SJSA1 (cell line): ENCODE data around the gene EFCAB10. TPM values are rescaled to one million over a fixed set of nuclear protein-coding genes. Genes with fewer than 3 reads are reported as not detected.

ENCODE experiments used
- DNase-seq, 2 experiments: peaks; one replicate each; pipeline ENCODE4 v3.0.0-alpha.2; 2015 to 2020; ENCODE audit warnings: low spot score in 2 of 2, low read depth in 1 of 2
- H3K27ac ChIP-seq: fragments of 250-450 bp; sonication (Bioruptor Pico); 2 replicates; pipeline ENCODE4 v1.5.1; 2020; ENCODE audit warnings: mild to moderate bottlenecking, moderate library complexity
- H3K27me3 ChIP-seq: fragments of 250-450 bp; sonication (Bioruptor Pico); replicated peaks from 2 replicates; pipeline ENCODE4 v1.5.1; 2020; ENCODE audit warnings: mild to moderate bottlenecking, moderate library complexity
- H3K36me3 ChIP-seq: fragments of 250-450 bp; sonication (Bioruptor Pico); 2 replicates; pipeline ENCODE4 v1.5.1; 2020; ENCODE audit warnings: mild to moderate bottlenecking
- H3K4me1 ChIP-seq: fragments of 250-450 bp; sonication (Bioruptor Pico); replicated peaks from 2 replicates; pipeline ENCODE4 v1.6.1; 2021; ENCODE audit warnings: mild to moderate bottlenecking
- H3K4me3 ChIP-seq: fragments of 250-450 bp; sonication (Bioruptor Pico); 2 replicates; pipeline ENCODE4 v1.5.1; 2020; ENCODE audit warnings: mild to moderate bottlenecking
- H3K9me3 ChIP-seq: fragments of 250-450 bp; sonication (Bioruptor Pico); replicated peaks from 2 replicates; pipeline ENCODE4 v1.5.1; 2020; ENCODE audit warnings: mild to moderate bottlenecking
- total RNA-seq: library from RNA; depleted of rRNA; stranded (reverse); fragments of >200 nt; shearing (Covaris generic); gene quantifications from 2 replicates; pipeline ENCODE4 v1.2.3, GENCODE V29; 2014

Gene EFCAB10
- total RNA-seq, 1 experiment from 2014 or later: not detected

DNA sequence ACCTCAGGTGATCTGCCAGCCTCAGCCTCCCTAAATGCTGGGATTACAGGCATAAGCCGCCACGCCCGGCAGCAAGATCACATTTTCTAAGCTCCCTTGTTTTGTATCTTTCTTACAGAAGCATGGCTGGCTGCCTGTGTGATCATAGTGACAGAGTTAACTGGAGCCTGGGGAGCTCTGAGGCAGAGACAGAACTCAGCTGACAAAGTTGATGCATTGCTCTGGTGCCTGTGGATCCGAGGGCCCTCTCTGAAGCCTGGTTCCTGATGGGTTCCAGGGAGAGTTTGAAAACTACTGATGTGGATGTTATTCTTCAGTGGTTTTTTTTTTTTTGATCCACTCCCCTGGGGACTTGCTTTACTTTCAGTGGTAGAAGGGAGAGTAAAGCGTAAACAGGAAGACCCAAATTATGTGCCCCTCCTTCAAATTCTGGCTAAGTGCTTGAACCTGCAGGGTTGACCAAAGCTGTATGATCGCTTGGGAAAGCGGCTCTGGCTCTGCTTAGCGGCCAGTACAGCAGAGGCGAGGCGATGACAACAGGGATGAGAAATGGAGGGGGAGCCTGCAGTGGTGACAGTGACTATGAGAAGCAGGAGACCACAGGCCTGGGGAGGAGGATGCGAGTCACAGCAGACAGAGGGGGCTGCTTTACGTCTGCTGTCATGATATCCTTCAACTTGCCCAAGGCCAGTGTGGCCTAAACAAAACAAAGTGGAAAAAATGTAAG lies 6.8 kb upstream of the EFCAB10 start:
- DNase-seq: no peak

DNA sequence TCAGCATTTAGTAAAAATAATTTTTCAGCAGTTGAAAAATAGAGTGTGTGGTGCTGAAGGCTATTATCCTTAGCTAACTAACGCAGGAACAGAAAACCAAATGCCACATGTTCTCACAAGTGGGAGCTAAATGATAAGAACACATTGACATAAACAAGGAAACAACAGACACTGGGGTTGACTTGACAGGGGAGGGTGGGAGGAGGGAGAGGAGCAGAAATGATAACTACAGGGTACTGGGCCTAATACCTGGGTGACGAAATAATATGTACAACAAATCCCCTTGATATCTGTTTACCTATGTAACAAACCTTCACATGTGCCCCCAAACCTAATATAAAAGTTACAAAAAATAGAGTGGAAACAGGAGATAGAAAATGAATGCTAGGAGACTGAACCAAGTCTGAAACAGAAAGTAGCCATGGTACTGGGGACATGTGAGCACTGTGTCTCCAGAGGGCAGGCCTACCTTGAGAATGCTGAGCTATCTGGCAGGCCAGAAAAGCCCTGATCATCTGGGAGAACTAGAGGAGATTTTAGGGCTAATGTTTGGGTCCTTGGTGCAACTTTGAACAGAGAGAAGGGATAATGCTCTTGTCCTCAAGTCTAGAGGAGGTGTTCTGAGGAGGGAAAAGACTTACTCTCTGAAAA lies 4.7 kb upstream of the EFCAB10 start:
- no peak for DNase-seq
- H3K27me3 ChIP-seq: no peaks in the 10 kb centered on the region
- no peaks in the 10 kb centered on the region for H3K36me3 ChIP-seq
- no peaks in the 10 kb centered on the region for H3K4me1 ChIP-seq
- no peaks in the 10 kb centered on the region; the same call in 1 of the 2 replicates for H3K9me3 ChIP-seq
- H3K4me3 ChIP-seq: no peak overlapping the region
- no peak overlapping the region for H3K27ac ChIP-seq

More for the DNA sequence above, 6.8 kb upstream of the EFCAB10 start:
- Histone ChIP-seq H3K36me3 (no peaks in the 10 kb centered on the region), H3K27ac (no peak overlapping the region), H3K4me1 (no peaks in the 10 kb centered on the region), H3K27me3 (no peaks in the 10 kb centered on the region), H3K4me3 (no peak overlapping the region), H3K9me3 (no peaks in the 10 kb centered on the region; the same call in 1 of the 2 replicates)

- no peak overlapping the region for H3K4me3 ChIP-seq
- H3K27me3 ChIP-seq: no peaks in the 10 kb centered on the region
- H3K4me1 ChIP-seq: no peaks in the 10 kb centered on the region
- no peak for DNase-seq
- H3K36me3 ChIP-seq: no peaks in the 10 kb centered on the region
- H3K9me3 ChIP-seq: no peaks in the 10 kb centered on the region; the same call in 1 of the 2 replicates
- H3K27ac ChIP-seq: no peak overlapping the region
These were observed 2.9 kb upstream of the EFCAB10 start for GRCh38 chr7:105584165-105584564.

DNA sequence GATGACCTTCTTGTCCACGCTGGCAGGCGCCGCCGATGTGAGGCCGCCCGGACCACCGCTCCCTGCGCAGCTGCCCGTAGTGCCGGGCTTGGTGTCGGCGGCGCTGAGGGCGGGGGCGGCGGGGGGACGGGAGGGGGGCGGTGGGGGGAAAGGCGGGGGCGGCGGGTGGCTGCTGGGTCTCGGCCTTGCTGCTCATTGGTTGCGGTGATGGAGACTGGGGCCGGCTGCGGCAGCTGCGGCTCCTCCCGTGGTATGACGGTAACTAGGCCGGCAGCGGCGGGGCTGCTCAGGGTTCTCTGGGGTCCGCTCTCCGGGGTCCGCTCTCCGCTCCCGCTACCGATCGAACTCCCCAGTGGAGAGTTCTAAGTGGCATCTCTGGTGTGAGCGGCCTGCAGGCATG lies 1.8 kb upstream of the EFCAB10 start:
- Histone ChIP-seq H3K9me3 (no peaks in the 10 kb centered on the region; the same call in 1 of the 2 replicates), H3K4me3 (no peak overlapping the region), H3K36me3 (no peaks in the 10 kb centered on the region), H3K27ac (no peak overlapping the region), H3K4me1 (no peaks in the 10 kb centered on the region), H3K27me3 (no peaks in the 10 kb centered on the region)
- no peak for DNase-seq

GRCh38 chr7:105580022-105580740 lies 1.1 kb downstream of the EFCAB10 start:
- H3K9me3 ChIP-seq: no peaks in the 10 kb centered on the region; the same call in 1 of the 2 replicates
- no peaks in the 10 kb centered on the region for H3K36me3 ChIP-seq
- no peaks in the 10 kb centered on the region for H3K4me1 ChIP-seq
- no peaks in the 10 kb centered on the region for H3K27me3 ChIP-seq
- no peak overlapping the region for H3K4me3 ChIP-seq
- DNase-seq: no peak
- H3K27ac ChIP-seq: no peak overlapping the region

DNA sequence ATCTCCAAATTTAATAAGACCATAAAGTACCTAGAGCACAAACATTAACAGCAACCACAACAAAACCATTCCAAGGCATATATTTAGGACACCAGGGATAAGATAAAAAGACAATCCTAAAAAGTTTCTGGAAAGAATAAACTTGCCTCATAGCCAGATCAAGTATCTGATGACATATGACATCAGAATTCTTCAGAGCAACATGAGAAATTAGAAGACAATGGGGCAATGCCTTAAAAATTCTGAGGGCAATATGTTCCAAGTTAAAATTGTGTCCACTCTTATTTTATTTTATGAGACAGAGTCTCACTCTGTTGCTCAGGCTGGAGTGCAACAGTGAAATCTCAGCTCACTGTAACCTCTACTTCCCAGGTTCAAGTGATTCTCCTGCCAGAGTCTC lies 2.8 kb downstream of the EFCAB10 start:
- no peak overlapping the region for H3K27ac ChIP-seq
- H3K27me3 ChIP-seq: no peaks in the 10 kb centered on the region
- no peak for DNase-seq
- no peaks in the 10 kb centered on the region; the same call in 1 of the 2 replicates for H3K9me3 ChIP-seq
- H3K36me3 ChIP-seq: no peaks in the 10 kb centered on the region
- no peaks in the 10 kb centered on the region for H3K4me1 ChIP-seq
- no peak overlapping the region for H3K4me3 ChIP-seq

GRCh38 chr7:105577251-105577650 lies 4.0 kb downstream of the EFCAB10 start:
- Histone ChIP-seq H3K27me3 (no peaks in the 10 kb centered on the region), H3K4me1 (no peaks in the 10 kb centered on the region), H3K27ac (no peak overlapping the region), H3K9me3 (no peaks in the 10 kb centered on the region), H3K36me3 (no peaks in the 10 kb centered on the region), H3K4me3 (no peak overlapping the region)
- DNase-seq: no peak

DNA sequence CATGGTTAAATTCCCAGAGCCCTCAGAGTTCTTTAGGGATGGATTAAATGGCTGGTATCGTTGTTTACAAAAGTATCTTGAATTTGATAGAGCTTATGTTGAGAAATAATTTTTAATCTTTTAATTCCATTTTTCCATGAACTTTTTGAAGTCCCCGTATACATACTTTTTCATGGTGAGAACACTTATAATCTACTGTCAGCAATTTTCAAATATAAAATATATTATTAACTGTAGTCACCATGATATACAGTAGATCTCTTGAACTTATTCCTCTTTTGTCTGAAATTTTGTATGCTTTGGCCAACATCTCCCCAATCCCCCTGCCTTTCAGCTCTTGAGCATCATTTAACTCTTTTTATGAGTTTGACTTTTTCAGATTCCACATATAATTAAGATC lies 9.4 kb downstream of the EFCAB10 start:
- Histone ChIP-seq H3K4me1 (no peaks in the 10 kb centered on the region), H3K27me3 (no peaks in the 10 kb centered on the region), H3K9me3 (no peaks in the 10 kb centered on the region), H3K36me3 (peaks cover 23% of the 10 kb centered on the region), H3K4me3 (no peak overlapping the region), H3K27ac (no peak overlapping the region)
- DNase-seq: no peak

DNA sequence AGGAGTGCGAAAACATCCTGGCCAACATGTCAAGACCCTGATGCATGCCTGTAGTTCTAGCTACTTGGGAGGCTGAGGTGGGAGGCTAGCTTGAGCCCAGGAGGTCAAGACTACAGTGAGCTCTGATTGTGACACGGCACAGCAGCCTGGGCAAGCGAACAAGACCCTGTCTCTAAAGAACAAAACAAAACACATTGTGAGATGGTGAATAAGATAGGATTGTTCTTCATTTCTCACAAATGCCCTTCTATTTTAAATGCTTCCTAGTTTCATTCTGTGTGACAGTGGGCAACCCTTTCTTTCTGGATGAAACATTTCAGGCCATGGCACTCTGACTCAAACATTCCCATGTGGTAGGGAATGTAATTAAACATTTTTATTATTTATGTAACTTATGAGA lies 13.5 kb downstream of the EFCAB10 start:
- Histone ChIP-seq H3K27ac (no peak overlapping the region), H3K4me1 (no peaks in the 10 kb centered on the region), H3K4me3 (no peak overlapping the region), H3K27me3 (no peaks in the 10 kb centered on the region), H3K9me3 (no peaks in the 10 kb centered on the region), H3K36me3 (peaks cover 59% of the 10 kb centered on the region)
- DNase-seq: no peak

- DNase-seq: no peak
- H3K27me3 ChIP-seq: no peaks in the 10 kb centered on the region
- H3K9me3 ChIP-seq: no peaks in the 10 kb centered on the region
- no peak overlapping the region for H3K27ac ChIP-seq
- H3K36me3 ChIP-seq: peaks cover 65% of the 10 kb centered on the region
- no peaks in the 10 kb centered on the region for H3K4me1 ChIP-seq
- H3K4me3 ChIP-seq: no peak overlapping the region
These were observed 14.3 kb downstream of the EFCAB10 start for GRCh38 chr7:105567024-105567423.

DNA sequence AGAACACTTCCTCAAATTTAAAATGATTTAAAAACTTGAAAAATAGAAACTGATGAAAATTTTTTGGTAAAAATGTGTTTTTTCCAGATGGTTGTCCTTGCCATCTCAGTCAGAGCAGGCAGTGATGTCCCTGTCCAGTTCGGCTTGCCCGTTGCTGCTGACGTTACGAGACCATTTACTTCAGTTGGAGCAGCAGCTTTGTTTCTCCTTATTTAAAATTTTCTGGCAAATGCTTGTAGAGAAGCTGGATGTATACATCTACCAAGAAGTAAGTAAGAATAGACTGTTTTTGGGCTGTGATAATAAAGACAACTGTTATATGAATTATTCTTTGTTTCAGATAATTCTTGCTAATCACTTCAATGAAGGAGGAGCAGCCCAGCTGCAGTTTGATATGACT lies 16.1 kb downstream of the EFCAB10 start:
- no peak for DNase-seq
- Histone ChIP-seq H3K4me1 (no peaks in the 10 kb centered on the region), H3K27ac (no peak overlapping the region), H3K27me3 (no peaks in the 10 kb centered on the region), H3K9me3 (no peaks in the 10 kb centered on the region), H3K36me3 (peaks cover 76% of the 10 kb centered on the region), H3K4me3 (no peak overlapping the region)

DNA sequence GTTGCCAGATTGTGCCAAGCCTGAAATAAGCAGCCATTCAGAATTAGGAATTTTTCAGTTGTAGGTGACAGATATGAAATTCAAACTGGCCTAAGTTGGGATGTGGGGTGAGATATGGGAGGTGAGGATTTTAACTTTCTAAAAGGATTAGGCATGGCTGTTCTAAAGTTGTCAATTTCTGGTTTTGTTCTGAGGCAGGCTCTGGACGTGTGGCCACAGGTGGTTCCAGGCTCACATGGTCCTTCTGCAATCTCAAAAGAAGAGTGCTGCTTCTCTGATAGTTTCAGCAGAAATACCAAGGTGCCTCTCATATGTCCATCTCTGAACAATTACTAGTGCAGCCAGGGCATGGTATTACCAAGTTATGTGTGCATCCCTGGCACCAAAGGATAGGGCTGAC lies 21.4 kb downstream of the EFCAB10 start:
- no peak overlapping the region for H3K27ac ChIP-seq
- peaks cover 75% of the 10 kb centered on the region for H3K36me3 ChIP-seq
- no peaks in the 10 kb centered on the region for H3K4me1 ChIP-seq
- H3K27me3 ChIP-seq: no peaks in the 10 kb centered on the region
- no peaks in the 10 kb centered on the region for H3K9me3 ChIP-seq
- DNase-seq: no peak
- H3K4me3 ChIP-seq: no peak overlapping the region

DNA sequence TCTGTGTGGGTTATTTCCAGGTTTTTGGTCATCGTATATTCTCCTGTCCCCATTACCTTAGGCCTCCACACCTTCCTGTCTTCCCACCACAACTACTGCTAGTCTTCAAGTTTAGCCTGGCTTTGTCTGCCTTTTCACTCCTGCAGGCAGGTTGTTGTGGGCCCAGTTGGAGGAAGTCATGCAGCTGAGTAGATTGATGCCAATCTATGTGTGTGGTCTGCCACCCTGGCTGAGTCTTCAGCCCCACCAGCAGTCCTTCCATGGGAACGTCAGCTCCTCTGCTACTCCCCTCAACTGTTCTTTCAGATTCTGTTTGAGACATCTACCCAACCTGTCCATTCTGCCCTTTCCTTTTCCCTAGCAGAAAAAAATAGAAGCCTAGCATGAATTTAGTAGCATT lies 43.0 kb downstream of the EFCAB10 start:
- H3K27ac ChIP-seq: no peak overlapping the region
- peaks cover 9% of the 10 kb centered on the region for H3K4me1 ChIP-seq
- peak in 1 of 2 experiments; percentile 49 for DNase-seq
- H3K9me3 ChIP-seq: no peaks in the 10 kb centered on the region
- H3K4me3 ChIP-seq: no peak overlapping the region
- peaks cover 71% of the 10 kb centered on the region for H3K36me3 ChIP-seq
- H3K27me3 ChIP-seq: no peaks in the 10 kb centered on the region
